GM23248 (cell line): ENCODE results near the gene OAS1. TPM values are rescaled to one million over a fixed set of nuclear protein-coding genes. Genes with fewer than 3 reads are reported as not detected.

Experiments used
- DNase-seq: peaks from one replicate; pipeline ENCODE4 v3.0.0-alpha.2; 2015
- H2AFZ ChIP-seq: fragments of 200-600 bp; sonication (generic); 2 replicates; pipeline ENCODE4 v1.6.1; 2016; ENCODE audit warnings: antibody characterized with exemption
- H3F3A ChIP-seq: fragments of 200-600 bp; sonication (generic); 2 replicates; pipeline ENCODE4 v1.6.1; 2016; ENCODE audit warnings: mild to moderate bottlenecking, antibody characterized with exemption, mixed run types; ENCODE audit not compliant: insufficient read depth
- H3K27ac ChIP-seq: fragments of 200-600 bp; sonication (generic); 2 replicates; pipeline ENCODE4 v1.5.1; 2016; ENCODE audit warnings: mild to moderate bottlenecking
- H3K27me3 ChIP-seq: fragments of 200-600 bp; sonication (generic); replicated peaks from 2 replicates; pipeline ENCODE4 v1.6.1; 2016; ENCODE audit warnings: mild to moderate bottlenecking; ENCODE audit not compliant: insufficient read depth
- H3K36me3 ChIP-seq: fragments of 200-600 bp; sonication (generic); 2 replicates; pipeline ENCODE4 v1.6.1; 2016; ENCODE audit warnings: low read depth, mild to moderate bottlenecking
- H3K4me1 ChIP-seq: fragments of 200-600 bp; sonication (generic); 2 replicates; pipeline ENCODE4 v1.6.1; 2016; ENCODE audit warnings: mild to moderate bottlenecking; ENCODE audit not compliant: insufficient read depth
- H3K4me2 ChIP-seq: fragments of 200-600 bp; sonication (generic); one replicate; pipeline ENCODE4 v1.6.1; 2016; ENCODE audit warnings: mild to moderate bottlenecking; ENCODE audit not compliant: unreplicated experiment
- H3K4me3 ChIP-seq: fragments of 200-600 bp; sonication (generic); 2 replicates; pipeline ENCODE4 v1.5.1; 2016; ENCODE audit warnings: mild to moderate bottlenecking
- H3K79me2 ChIP-seq: fragments of 200-600 bp; sonication (generic); 2 replicates; pipeline ENCODE4 v1.6.1; 2016; ENCODE audit warnings: mild to moderate bottlenecking; ENCODE audit not compliant: insufficient read depth
- H3K9ac ChIP-seq: fragments of 200-600 bp; sonication (generic); 2 replicates; pipeline ENCODE4 v1.6.1; 2016; ENCODE audit warnings: mild to moderate bottlenecking
- H3K9me2 ChIP-seq: fragments of 200-600 bp; sonication (generic); 2 replicates; pipeline ENCODE4 v1.6.1; 2016; ENCODE audit warnings: mixed run types, mild to moderate bottlenecking, moderate library complexity; ENCODE audit not compliant: insufficient read depth
- H3K9me3 ChIP-seq: fragments of 200-600 bp; sonication (generic); one replicate; pipeline ENCODE4 v1.6.1; 2017; ENCODE audit warnings: low read depth
- H4K20me1 ChIP-seq: fragments of 200-600 bp; sonication (generic); 2 replicates; pipeline ENCODE4 v1.6.0; 2016; ENCODE audit not compliant: insufficient read depth
- EZH2 ChIP-seq: fragments of 200-600 bp; sonication (generic); IDR thresholded peaks from 2 replicates; pipeline ENCODE4 v1.6.1; 2018; ENCODE audit warnings: antibody characterized with exemption, mild to moderate bottlenecking; ENCODE audit not compliant: insufficient read depth, poor library complexity, severe bottlenecking
- EZH2phosphoT487 ChIP-seq: fragments of 200-600 bp; sonication (generic); IDR thresholded peaks from 2 replicates; pipeline ENCODE4 v1.6.1; 2018; ENCODE audit warnings: antibody characterized with exemption, moderate library complexity, mild to moderate bottlenecking, low read depth; ENCODE audit not compliant: insufficient read depth
- WGBS, 2 experiments: methylation state at CpG; one replicate each; pipeline ENCODE4 v1.1.6; 2015 to 2017; ENCODE audit warnings: low lambda C conversion rate in 2 of 2, low coverage in 1 of 2; ENCODE audit errors: missing lambda C conversion rate in 2 of 2; 5-methylcytosine and 5-hydroxymethylcytosine counted together
- in situ Hi-C: fragments of 300-500 bp; cut with MboI; formaldehyde crosslinking; loops from 2 replicates; pipeline ENCODE4 v1.15.0; 2020
- polyA plus RNA-seq: library from polyadenylated mRNA; unstranded; fragments of >200 nt; fragmentation: Nextera tagmentation; extraction: Ambion mirVana; gene quantifications from 2 replicates; pipeline ENCODE4 v1.2.1, GENCODE V29; 2016
- total RNA-seq: library from RNA; depleted of rRNA; stranded (reverse); fragments of >200 nt; shearing (Covaris generic); gene quantifications from 2 replicates; pipeline ENCODE4 v1.2.3, GENCODE V29; 2014

The OAS1 gene
- total and polyA plus RNA-seq, 2 experiments from 2014 or later = 0.10 TPM; not detected in 1

- Histone ChIP-seq H2AFZ (no peak overlapping the region), H3F3A (no peaks in the 10 kb centered on the region), H3K36me3 (no peaks in the 10 kb centered on the region), H3K9ac (no peak overlapping the region), H3K4me2 (no peak overlapping the region), H3K9me3 (no peaks in the 10 kb centered on the region), H3K79me2 (no peaks in the 10 kb centered on the region), H3K27ac (no peak overlapping the region), H3K4me3 (no peak overlapping the region), H4K20me1 (no peaks in the 10 kb centered on the region), H3K4me1 (no peaks in the 10 kb centered on the region), H3K27me3 (no peaks in the 10 kb centered on the region), H3K9me2 (no peaks in the 10 kb centered on the region)
- 82 to 84% methylated on average over 7 of the region's 7 CpGs for WGBS, 2 experiments
- DNase-seq = no peak
- in situ Hi-C loops = no loop called here
- TF ChIP-seq EZH2 = no peak
- TF ChIP-seq EZH2phosphoT487 = no peak
Measured at GRCh38 chr12:112961074-112961473, 54.3 kb downstream of the OAS1 start.

- in situ Hi-C loops = no loop called here
- H4K20me1 ChIP-seq = no peaks in the 10 kb centered on the region
- H3K4me1 ChIP-seq = no peaks in the 10 kb centered on the region
- no peaks in the 10 kb centered on the region for H3F3A ChIP-seq
- H3K9me3 ChIP-seq = no peaks in the 10 kb centered on the region
- no peak for DNase-seq
- no peaks in the 10 kb centered on the region for H3K79me2 ChIP-seq
- no peak overlapping the region for H3K4me2 ChIP-seq
- no peaks in the 10 kb centered on the region for H3K9me2 ChIP-seq
- H3K27me3 ChIP-seq = no peaks in the 10 kb centered on the region
- H3K4me3 ChIP-seq = no peak overlapping the region
- WGBS, 2 experiments = 54 to 57% methylated on average over 4 of the region's 4 CpGs
- no peak overlapping the region for H2AFZ ChIP-seq
- H3K27ac ChIP-seq = no peak overlapping the region
- no peaks in the 10 kb centered on the region for H3K36me3 ChIP-seq
- no peak overlapping the region for H3K9ac ChIP-seq
- TF ChIP-seq EZH2phosphoT487 = no peak
- TF ChIP-seq EZH2 = no peak
Measured at GRCh38 chr12:112961536-112961935, 54.8 kb downstream of the OAS1 start.

- H2AFZ ChIP-seq = no peak overlapping the region
- no peak overlapping the region for H3K4me2 ChIP-seq
- 74 to 76% methylated on average over 7 of the region's 7 CpGs for WGBS, 2 experiments
- H3K4me3 ChIP-seq = no peak overlapping the region
- in situ Hi-C loops = no loop called here
- no peaks in the 10 kb centered on the region for H3K4me1 ChIP-seq
- no peaks in the 10 kb centered on the region for H3K9me2 ChIP-seq
- H3F3A ChIP-seq = no peaks in the 10 kb centered on the region
- no peak overlapping the region for H3K9ac ChIP-seq
- no peak for TF ChIP-seq EZH2phosphoT487
- no peak for TF ChIP-seq EZH2
- no peaks in the 10 kb centered on the region for H3K27me3 ChIP-seq
- H3K27ac ChIP-seq = no peak overlapping the region
- no peaks in the 10 kb centered on the region for H3K79me2 ChIP-seq
- DNase-seq = no peak
- no peaks in the 10 kb centered on the region for H3K9me3 ChIP-seq
- H4K20me1 ChIP-seq = no peaks in the 10 kb centered on the region
- no peaks in the 10 kb centered on the region for H3K36me3 ChIP-seq
Measured at GRCh38 chr12:112962561-112962960, 55.8 kb downstream of the OAS1 start.

GRCh38 chr12:112963227-112963861 lies 56.6 kb downstream of the OAS1 start:
- no peaks in the 10 kb centered on the region for H3K9me2 ChIP-seq
- no peaks in the 10 kb centered on the region for H3K36me3 ChIP-seq
- no peak overlapping the region for H3K4me3 ChIP-seq
- in situ Hi-C loops = no loop called here
- H3K4me1 ChIP-seq = no peaks in the 10 kb centered on the region
- H3K4me2 ChIP-seq = no peak overlapping the region
- H3K9me3 ChIP-seq = no peaks in the 10 kb centered on the region
- no peak for DNase-seq
- no peaks in the 10 kb centered on the region for H4K20me1 ChIP-seq
- no peaks in the 10 kb centered on the region for H3F3A ChIP-seq
- TF ChIP-seq EZH2 (no peak), EZH2phosphoT487 (no peak)
- no peaks in the 10 kb centered on the region for H3K27me3 ChIP-seq
- H3K27ac ChIP-seq = no peak overlapping the region
- no peak overlapping the region for H2AFZ ChIP-seq
- 75 to 87% methylated on average over 13 to 14 of the region's 14 CpGs for WGBS, 2 experiments
- no peaks in the 10 kb centered on the region for H3K79me2 ChIP-seq
- no peak overlapping the region for H3K9ac ChIP-seq

- in situ Hi-C loops = no loop called here
- Histone ChIP-seq H3K9me3 (no peaks in the 10 kb centered on the region), H3K79me2 (no peaks in the 10 kb centered on the region), H2AFZ (no peak overlapping the region), H3K4me1 (no peaks in the 10 kb centered on the region), H3K27me3 (no peaks in the 10 kb centered on the region), H3K9me2 (no peaks in the 10 kb centered on the region), H3K9ac (no peak overlapping the region), H4K20me1 (no peaks in the 10 kb centered on the region), H3K4me2 (no peak overlapping the region), H3K27ac (no peak overlapping the region), H3F3A (no peaks in the 10 kb centered on the region), H3K4me3 (no peak overlapping the region), H3K36me3 (no peaks in the 10 kb centered on the region)
- TF ChIP-seq EZH2phosphoT487 = no peak
- TF ChIP-seq EZH2 = no peak
- no peak for DNase-seq
- WGBS, 2 experiments = 80 to 89% methylated on average over 6 of the region's 6 CpGs
Measured at GRCh38 chr12:112964067-112964670, 57.4 kb downstream of the OAS1 start.
